ENCODE results near the gene PQBP1.

PQBP1 gene

GRCh38 chrX:48919947-48920717 lies 22.4 kb downstream of the PQBP1 start:
- peak in 4 of 58 donors; percentile 1 to 32 (median 1) for DNase-seq

DNA sequence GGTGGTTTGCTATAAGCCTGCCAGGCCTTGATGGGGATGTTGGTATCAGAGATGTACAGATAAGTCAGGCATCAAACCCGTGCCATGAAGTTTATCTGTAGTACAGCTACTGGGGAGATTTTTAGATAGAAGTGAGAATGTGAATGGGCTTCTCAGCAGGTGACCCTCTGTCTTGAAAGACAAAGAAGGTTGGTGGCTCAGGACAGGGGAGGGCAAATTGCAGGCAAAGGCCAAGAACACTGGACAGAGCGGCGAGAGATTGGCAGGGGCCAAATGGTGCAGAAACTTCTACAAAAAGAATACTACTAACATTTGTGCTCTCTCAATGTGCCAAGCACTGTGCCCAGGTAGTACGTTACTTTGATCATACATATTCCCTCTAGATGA lies 23.0 kb downstream of the PQBP1 start:
- no peak for DNase-seq

DNA sequence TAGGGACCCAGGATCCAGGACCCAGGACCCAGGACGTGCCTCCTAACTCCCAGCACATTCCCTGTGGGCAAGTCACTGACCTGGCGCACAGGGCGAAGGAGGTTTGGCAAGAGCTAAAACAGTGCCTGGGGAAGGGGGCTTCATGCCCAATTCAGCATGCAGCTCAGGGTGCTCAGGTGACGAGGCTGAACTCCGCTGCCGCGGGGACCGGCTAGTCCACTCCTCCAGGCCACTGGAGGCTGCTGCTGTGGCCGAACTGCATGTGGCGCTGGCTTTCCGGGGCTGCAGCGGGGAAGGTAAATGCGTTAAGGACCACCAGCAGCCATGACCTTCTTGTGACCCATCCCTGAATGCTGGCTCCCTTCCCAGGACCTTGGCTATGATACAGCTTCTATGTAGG lies 26.0 kb downstream of the PQBP1 start:
- DNase-seq: no peak

DNA sequence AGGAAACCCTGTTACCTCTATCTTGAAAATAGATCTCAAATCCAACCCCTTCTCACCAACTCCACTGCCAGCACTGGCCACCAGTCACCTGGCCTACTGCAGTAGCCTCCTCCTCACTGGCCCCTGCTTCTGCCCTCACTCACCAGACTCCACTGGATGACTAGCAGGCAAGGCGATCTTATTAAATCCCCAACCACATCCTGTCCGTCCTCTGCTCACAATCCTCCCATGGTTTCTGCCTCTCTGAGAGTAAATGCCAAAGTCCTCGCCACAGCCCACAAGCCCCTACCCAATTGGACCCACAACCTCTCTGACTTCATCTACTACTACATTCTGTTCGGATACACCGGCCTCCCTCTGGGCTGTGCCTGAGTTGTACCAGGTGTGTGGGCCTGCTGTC lies 26.5 kb downstream of the PQBP1 start:
- no peak for DNase-seq

GRCh38 chrX:48927123-48927522 lies 29.4 kb downstream of the PQBP1 start:
- DNase-seq: no peak

GRCh38 chrX:48927736-48928382 lies 30.1 kb downstream of the PQBP1 start:
- no peak for DNase-seq

DNA sequence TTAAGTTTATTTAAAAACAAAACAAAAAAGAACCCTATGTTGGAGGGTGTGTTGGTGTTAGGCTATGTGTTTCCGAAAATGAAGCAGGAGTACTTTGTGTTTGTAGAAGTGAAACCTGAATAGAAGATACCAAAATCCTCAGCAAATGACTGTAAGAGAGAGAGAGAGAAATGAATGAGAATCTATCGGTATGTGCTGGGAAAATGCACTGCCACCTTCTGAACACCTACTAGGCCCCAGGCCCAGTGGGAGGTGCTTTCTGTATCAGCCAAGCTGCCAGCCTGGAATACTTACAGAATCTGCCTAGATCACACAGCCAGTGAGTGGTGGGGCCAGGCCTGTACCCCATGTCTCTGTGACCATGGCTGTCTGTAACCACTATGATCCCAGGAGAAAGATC lies 36.0 kb downstream of the PQBP1 start:
- no peak for DNase-seq

DNA sequence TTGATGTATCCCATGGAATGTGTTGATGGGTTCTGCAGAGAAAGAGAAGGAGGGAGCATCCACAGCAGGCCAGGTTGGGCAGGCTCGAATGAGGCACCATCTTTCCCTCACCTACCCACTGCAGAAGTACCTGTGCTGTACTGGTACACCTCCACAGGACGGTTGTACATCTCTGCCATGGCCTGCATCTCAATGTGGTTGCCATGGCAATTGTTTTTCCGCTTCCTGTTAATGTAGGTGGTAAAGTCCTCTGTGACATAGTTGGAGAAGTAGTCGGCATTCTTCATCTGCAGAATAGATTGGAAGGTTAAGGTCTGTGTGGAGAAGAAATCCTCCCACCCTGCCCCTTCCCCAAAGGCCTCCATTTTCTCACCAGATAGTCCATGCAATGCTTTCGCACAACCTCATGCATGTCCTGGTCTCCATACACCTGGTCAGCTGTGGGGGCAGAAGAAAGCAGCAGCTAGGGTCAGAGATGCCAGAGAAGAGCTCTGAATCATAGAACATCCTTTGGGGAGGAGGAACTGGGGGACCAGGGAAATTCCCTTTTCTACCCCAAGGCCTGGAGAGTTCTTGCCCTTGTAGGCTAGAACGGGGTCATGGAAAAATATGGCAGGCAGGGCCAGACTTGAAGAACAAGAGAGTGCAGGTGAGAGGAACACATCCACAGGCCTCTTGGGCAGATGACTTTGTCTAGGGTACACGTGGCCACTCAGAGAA lies 37.0 kb downstream of the PQBP1 start:
- no peak for DNase-seq

DNA sequence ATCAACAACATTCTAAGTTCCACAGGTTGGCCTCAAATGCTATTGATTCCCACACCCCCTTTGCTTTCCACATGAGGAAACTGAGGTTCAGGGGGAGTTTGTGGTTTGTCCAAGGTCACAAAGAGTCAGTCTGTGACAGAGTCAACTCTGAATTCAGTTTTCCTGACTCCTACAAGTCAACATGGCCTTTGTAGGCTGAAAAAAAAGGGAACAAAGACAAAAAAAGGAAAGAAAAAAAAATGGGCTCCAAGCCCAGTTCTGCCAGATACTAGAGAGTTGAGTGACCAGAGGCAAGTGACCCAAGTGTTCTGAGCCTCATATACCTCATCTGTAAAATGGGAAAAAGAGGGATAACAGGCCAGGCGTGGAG lies 37.6 kb downstream of the PQBP1 start:
- DNase-seq: no peak

GRCh38 chrX:48936429-48937053 lies 38.8 kb downstream of the PQBP1 start:
- no peak for DNase-seq

DNA sequence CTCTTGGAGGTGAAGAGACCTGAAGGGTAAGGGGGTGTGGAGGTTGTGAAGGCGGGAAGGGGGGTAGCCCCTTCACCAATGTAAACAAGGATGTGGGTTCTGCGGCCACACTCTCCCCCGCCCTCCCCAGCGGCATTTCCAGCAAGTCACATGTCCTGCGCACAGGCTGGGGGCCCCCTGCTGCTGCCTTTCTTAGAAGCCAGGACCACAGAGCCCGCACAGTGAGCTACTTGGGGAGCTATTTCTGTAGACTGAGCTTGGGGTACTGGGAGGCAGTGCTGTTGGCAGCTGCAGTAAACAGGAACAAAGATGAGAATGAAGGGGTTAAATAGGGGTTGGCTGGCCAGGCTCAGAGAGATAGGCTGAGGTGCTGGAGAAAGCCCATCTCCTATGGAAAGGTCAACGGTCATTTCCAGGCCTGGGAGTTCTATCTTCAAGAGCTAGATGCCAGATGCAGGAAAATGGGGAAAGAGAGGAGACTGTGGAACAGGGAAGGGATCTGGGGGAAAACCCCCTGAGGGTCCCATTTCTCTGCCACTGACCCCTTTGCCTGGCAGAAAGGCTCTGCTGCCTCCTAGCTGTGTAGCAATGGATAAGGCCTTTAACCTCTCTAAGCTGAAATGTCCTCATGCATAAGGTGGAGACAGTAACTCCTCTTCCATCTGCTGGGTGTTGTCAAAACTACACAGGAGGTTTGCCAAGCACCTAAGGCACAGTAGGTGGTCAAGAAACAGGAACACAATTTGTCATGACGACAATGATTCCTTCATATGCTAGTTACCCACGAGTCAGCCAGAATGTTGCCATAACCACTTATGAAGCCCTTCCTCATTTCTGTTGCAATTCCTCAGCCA lies 39.6 kb downstream of the PQBP1 start:
- DNase-seq: peak in 14 of 58 donors; percentile 0 to 20 (median 6)

DNA sequence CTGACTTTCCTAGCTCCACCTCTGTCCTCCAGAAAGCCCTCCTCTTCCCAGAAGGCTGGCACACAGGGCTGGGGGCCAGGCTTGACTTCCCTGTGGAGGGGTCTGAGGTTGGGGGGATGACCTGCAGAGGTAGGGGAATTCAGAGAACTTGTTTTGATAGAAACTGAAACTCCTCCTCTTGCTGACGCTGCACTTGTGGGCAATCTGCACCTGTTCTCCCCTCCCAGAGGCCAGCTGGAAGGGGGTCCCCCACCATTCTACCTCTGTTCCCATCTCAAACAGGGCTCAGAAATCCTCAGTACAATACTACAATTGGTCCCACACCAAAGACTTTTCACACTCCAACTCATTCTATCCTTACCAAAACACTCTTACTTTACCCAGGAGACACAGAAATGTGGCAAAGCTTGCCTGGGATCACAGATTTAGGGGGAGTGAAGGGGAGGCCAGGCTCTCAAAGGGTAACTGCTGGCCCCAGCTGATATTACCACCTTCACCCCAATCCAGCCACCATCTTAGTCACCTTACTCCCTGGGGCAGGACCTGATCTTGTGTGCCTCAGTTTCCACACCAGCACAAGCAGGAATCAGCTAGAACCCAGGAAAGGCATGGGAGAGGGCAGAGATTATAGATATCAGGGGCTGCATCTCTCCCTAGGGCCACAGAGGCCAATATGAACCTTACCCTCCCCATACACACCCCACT lies 41.1 kb downstream of the PQBP1 start:
- no peak for DNase-seq

DNA sequence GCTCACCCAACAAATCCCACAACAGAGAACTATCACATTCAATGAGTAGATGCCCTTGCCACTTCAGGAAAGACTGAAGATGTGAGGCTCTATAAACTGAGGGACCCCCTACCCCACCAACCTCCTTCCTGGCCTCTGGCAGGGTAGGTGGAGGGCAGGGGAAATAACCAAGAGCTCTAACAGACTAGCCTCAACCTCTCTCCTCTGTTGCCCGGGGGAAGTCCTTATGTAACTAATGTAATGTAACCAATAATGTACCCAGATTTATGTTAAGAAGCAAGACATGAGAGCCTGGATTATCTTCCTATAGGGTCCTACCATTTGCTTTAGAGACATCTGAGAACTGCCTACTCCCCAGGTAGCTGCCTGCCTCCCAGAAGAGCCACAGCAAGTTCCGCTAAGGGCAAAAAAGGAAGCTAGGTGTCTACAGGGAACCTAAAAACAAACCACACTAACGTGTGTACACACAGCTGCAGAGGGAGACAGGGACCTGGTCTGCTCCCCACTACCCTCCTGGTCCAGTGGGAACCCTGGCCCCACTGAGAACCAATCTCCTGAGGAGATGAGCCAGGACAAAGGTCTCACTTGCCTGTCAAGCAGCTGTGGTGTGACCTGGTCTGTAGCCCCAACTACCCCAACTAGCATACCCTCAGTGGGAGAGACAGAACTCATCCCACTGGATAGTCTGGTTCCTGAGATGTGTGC lies 41.9 kb downstream of the PQBP1 start:
- DNase-seq: no peak

DNA sequence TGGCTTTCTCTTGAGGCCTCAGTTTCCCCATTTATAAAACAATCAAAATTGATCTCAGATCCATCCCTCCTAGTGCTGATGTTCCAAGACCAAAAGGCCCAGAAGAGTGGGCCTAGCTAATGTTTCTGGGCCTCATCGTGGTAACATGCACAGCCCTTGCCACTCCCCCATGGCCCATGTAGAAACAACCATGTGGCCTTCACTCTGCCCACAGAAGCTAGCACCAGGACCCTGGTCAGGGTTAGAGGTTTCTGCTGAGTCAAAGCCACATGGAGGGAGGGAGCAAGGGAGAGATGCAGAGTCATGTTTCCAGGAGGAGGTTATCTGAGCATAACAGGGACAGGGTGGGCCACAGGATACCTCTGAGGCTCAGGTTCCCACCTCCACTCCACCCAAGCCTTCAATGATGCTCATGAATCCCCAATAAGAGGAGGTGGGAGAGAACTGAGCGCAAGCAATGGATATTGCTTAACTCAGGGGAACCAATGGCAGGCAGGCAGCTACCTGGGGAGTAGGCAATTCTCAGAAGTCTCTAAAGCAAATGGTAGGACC lies 42.8 kb downstream of the PQBP1 start:
- no peak for DNase-seq

GRCh38 chrX:48942895-48943294 lies 45.2 kb downstream of the PQBP1 start:
- no peak for DNase-seq

DNA sequence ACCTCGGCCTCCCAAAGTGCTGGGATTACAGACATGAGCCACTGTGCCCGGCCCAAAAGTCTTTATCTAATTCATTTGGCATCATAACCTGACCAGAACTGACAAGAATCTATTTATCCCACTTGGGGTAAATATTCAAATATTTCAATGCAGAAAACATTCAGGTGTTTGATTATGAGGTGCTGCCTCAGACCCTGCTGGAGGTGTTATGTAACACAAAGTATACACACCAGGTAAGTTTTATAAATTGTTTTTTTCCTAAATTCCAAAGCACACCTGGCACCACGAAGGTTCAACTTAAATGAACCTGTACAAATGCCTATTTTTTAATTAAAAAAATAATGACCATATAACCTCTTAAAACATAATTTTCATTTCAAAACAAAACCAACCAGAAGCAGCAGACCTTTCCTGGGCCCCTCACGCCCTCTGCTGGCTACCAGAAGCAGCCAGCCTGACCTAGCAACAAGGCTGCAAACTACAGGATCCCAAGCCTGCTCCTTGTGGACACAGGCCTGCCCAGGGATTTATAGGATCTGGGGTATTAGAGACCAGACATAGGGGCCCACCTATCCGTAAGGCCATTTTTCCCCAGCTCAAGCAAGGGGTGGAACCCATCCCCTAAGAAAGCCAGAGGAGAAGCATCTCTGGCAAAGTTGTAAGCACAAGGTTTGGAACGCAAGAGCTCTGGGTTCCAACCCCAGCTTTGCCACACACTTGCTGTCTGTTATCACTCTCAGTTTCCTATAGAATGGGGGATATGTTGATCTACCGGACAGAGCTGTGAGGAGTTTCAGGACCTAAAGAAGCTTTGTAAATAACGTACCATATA lies 48.0 kb downstream of the PQBP1 start:
- DNase-seq: peak in 27 of 58 donors; percentile 0 to 32 (median 7)

DNA sequence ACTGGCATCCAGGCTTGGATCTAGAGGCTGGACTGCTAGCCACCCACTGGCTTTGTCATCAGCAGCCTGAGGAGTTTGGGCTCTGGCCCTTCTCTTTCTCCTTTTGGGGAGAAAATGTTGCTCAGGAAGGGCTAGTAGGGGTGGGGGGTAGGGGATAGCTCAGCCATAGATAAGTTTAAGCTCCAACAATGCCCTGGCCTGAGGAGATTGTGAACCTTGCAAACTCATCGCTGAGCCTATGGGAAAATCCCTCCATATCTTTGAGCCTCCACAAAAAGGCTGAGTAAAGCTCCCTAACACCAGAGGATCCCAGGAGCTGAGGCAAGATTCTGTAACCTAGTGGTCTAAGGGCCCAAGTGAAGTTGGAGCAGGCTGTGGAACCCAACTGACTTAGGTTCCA lies 50.9 kb downstream of the PQBP1 start:
- DNase-seq: no peak
